ENCODE measurements around the gene CORO2A.
"Not testable (repeated sequence)": the region's sequence is repeated elsewhere in the genome, so short reads cannot be mapped to it uniquely, and the experiment has no call there.

Gene CORO2A

GRCh38 chr9:98076514-98076890 is 115.9 kb downstream of the CORO2A start:
- not testable (repeated sequence) for DNase-seq

GRCh38 chr9:98075332-98075805 is 117.1 kb downstream of the CORO2A start:
- DNase-seq = peak; percentile 31

DNA sequence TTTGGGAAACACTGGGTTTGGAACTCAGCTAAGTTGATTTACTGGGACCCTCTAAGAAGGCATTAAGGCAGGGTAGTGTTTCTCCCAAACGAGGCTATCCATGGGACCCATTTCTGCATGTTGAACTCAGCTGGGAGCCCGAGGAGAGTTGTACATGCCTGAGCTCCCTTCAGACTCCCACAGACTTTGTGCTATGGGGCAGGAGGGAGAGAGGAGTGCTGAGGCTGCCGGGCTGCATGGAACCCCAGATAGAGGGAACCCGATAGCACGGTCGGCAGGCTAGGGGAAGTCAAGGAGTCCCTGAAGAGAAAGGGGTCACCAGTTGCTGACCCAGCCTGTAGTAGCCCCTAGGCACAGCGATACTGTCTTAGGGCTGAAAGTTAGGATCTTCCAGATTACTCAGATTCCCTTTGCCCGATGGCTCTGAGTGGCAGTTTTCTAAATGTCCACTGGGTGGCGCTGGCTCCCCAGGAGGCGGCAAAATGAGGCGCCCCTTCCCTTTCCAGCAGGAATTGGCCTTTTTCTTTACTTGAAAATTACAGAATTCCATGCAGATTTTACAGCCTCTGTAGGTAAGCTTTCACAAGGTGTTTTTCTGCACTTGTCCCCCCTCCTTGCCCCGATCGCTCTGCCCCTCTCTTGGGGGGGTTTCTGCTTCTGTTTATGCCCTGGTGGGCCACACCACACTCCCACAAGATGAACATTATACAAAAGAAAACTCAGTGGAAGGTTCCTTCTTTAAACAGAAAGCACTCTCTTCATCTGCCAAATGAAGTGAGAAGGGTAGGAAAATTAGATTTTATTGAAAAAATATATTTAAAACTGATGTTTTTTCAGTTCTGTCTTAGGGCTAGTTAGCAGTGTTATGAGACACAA is 118.1 kb downstream of the CORO2A start:
- DNase-seq = peak; percentile 61

GRCh38 chr9:98071737-98072136 is 120.7 kb downstream of the CORO2A start:
- DNase-seq = no peak
